Right ventricle myocardium superior (tissue), 1 donor: ENCODE results near the gene TBC1D2. TPM values are rescaled to one million over a fixed set of nuclear protein-coding genes. Genes with fewer than 3 reads are reported as not detected.

ENCODE experiments used
- ATAC-seq: fragments of 200-7000 bp; cut with Tn5 transposase; one replicate; pipeline ENCODE4 v1.9.1; 2020; ENCODE audit warnings: mild to moderate bottlenecking; ENCODE audit not compliant: poor library complexity
- DNase-seq: peaks from one replicate; pipeline ENCODE4 v3.0.0-alpha.2; 2020
- intact Hi-C: fragments of 100-400 bp; cut with DNase I; formaldehyde crosslinking; loops from one replicate; pipeline ENCODE4 v1.11.2; 2022
- total RNA-seq: library from RNA; stranded (reverse); fragmentation: NEBNext Ultra II Directional; extraction: Animal tissue kit (Norgen Biotek cat#: 25700); gene quantifications from one replicate; pipeline ENCODE4 v1.2.1, GENCODE V29; 2021
- donor health status: DM: no; HTN: yes; CAD: no; lungs with severe emphysema.

TBC1D2 gene
- total RNA-seq, 1 donor from 2014 or later: 2.0 TPM

GRCh38 chr9:98251551-98251950 lies 3.9 kb downstream of the TBC1D2 start:
- intact Hi-C loops: no loop called here
- DNase-seq (no peak), ATAC-seq (no peak)

GRCh38 chr9:98249771-98250170 lies 5.7 kb downstream of the TBC1D2 start:
- no peak for ATAC-seq
- intact Hi-C loops: no loop called here
- no peak for DNase-seq

GRCh38 chr9:98248737-98249474 lies 6.5 kb downstream of the TBC1D2 start:
- intact Hi-C loops: no loop called here
- DNase-seq: peak; percentile 86
- peak; percentile 75 for ATAC-seq

GRCh38 chr9:98247831-98248657 lies 7.4 kb downstream of the TBC1D2 start:
- DNase-seq: no peak
- intact Hi-C loops: no loop called here
- ATAC-seq: no peak

GRCh38 chr9:98242426-98242825 lies 13.0 kb downstream of the TBC1D2 start:
- DNase-seq (no peak), ATAC-seq (no peak)
- intact Hi-C loops: no loop called here

GRCh38 chr9:98241357-98242300 lies 13.8 kb downstream of the TBC1D2 start:
- ATAC-seq (no peak), DNase-seq (no peak)
- intact Hi-C loops: no loop called here

GRCh38 chr9:98240475-98240874 lies 15.0 kb downstream of the TBC1D2 start:
- ATAC-seq (no peak), DNase-seq (no peak)
- intact Hi-C loops: no loop called here

- intact Hi-C loops: no loop called here
- DNase-seq (no peak), ATAC-seq (no peak)
Measured at GRCh38 chr9:98236901-98237487, 18.5 kb downstream of the TBC1D2 start.

- DNase-seq (no peak), ATAC-seq (no peak)
- intact Hi-C loops: no loop called here
Measured at GRCh38 chr9:98235126-98235525, 20.3 kb downstream of the TBC1D2 start.

- DNase-seq: no peak
- no peak for ATAC-seq
- intact Hi-C loops: no loop called here
Measured at GRCh38 chr9:98234245-98234825, 21.1 kb downstream of the TBC1D2 start.

- ATAC-seq (no peak), DNase-seq (no peak)
- intact Hi-C loops: no loop called here
Measured at GRCh38 chr9:98232926-98233325, 22.5 kb downstream of the TBC1D2 start.

GRCh38 chr9:98231770-98232478 lies 23.5 kb downstream of the TBC1D2 start:
- ATAC-seq: no peak
- intact Hi-C loops: no loop called here
- DNase-seq: no peak

- ATAC-seq (no peak), DNase-seq (no peak)
- intact Hi-C loops: no loop called here
Measured at GRCh38 chr9:98230789-98231188, 24.7 kb downstream of the TBC1D2 start.

- no peak for ATAC-seq
- DNase-seq: no peak
- intact Hi-C loops: no loop called here
Measured at GRCh38 chr9:98230304-98230703, 25.1 kb downstream of the TBC1D2 start.

- intact Hi-C loops: no loop called here
- no peak for DNase-seq
- ATAC-seq: no peak
Measured at GRCh38 chr9:98229620-98230019, 25.8 kb downstream of the TBC1D2 start.

GRCh38 chr9:98229090-98229395 lies 26.4 kb downstream of the TBC1D2 start:
- intact Hi-C loops: no loop called here

GRCh38 chr9:98228392-98229089 lies 26.9 kb downstream of the TBC1D2 start:
- intact Hi-C loops: no loop called here
- ATAC-seq: no peak
- DNase-seq: no peak

More at GRCh38 chr9:98229090-98229395, 26.4 kb downstream of the TBC1D2 start:
- DNase-seq (no peak), ATAC-seq (no peak)
